CD4-positive, alpha-beta T cell treated with Interleukin-10 for 1 hour (primary cell): ENCODE measurements around the gene SOX15.
"Not testable (repeated sequence)": the region's sequence is repeated elsewhere in the genome, so short reads cannot be mapped to it uniquely, and the experiment has no call there.

Experiments
- DNase-seq: peaks from one replicate; pipeline ENCODE4 v3.0.0-alpha.2; 2020

The SOX15 gene

DNA sequence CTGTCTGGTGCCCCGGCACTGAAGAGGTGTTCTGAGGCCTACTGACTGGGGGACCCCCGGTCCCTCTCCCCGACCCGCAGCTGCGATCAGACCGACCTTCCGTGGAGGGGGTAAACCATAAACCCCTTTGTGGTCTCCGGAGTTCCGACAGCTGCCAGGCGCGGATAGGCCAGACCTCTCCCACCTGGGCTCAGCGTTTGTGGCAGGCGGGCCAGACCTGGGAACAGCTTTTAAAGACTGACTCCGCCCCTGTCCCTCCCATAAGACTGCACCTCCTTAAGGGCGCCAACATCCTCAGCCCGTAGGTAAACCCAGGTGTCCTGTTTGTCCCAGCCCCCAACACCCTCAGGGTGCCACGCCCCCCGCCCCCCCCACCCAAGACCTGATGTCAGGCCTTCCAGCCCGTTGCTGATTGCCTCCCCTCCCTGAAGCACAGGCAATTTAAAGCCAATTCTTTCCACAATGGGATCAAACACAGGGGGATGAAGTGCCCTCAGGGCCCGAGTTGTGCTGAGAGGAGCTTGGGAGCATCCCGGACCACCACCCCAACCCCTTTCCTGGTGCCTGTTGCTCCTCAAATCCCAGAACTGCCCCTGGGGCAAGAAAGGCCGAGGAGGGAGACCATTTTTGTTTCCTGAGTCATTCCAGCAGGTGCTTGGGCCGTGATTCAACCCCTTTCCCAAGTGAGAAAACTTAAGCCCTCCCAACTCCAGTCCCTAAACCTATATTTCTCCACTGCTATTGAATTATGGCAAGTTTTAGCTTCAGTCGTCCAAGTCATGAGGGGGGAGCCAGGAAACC, at the start of gene SOX15:
Gene SOX15 (minus strand): TSS at position 204 of the 801 bp plus-strand sequence. CDS start 418 bp downstream, outside the sequence.
- DNase-seq = no peak

DNA sequence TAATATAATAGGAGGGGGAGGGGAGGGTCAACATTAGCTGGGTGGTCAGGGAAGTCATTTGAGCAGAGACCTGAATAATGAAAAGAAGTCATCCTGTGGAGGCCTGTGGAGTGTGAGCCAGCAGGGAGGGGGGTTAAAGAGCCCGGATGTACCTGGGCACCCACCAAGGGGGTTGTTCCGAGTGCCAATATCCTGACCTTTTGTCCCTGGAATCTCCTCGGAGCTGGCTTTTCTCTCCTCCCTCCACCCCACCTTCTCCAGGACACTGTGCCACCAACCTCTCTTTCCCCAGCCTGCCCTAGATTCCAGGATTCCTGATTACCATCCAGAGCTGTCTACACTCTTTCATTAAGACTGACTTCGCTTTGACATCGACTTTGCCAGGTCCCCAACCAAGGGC, 46.3 kb upstream of the SOX15 start:
- DNase-seq = no peak

DNA sequence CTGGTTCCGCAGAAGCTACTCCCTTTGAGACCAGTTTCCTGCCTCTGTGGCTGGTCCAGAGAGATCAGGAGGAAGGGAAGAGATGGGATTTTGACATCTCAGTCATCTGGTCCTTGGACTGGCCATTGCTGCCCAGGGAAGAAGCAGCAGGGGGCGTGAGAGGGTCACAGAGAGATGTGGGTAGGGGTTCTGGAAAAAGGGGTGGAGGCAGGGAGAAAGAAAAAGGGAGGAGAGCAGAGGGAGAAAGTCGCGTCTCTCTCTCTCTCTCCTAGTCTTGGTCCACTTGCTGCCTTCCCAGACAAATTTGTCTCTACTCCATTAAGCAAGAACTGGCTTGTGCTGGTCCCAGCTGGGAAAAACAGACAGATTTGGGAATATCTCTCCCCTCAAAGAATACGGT, 44.5 kb upstream of the SOX15 start:
- DNase-seq = no peak

DNA sequence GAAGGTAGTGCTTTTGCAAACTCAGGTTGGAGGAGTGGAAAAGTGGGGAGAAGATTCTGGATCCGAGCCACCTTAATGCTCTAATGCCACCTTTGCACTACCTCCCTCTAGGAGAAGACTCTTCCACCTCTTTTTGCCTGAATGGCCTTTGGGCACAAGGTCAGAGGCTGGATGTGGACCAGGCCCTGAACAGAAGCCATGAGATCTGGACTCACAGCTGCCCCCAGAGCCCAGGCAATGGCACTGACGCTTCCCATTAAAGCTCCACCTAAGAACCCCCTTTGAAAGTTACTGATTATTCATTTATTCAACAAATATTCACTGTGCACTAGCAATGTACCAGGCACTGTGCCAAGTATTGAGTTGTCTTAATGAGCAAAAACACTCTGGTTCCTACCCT, 43.2 kb upstream of the SOX15 start:
- DNase-seq = no peak

DNA sequence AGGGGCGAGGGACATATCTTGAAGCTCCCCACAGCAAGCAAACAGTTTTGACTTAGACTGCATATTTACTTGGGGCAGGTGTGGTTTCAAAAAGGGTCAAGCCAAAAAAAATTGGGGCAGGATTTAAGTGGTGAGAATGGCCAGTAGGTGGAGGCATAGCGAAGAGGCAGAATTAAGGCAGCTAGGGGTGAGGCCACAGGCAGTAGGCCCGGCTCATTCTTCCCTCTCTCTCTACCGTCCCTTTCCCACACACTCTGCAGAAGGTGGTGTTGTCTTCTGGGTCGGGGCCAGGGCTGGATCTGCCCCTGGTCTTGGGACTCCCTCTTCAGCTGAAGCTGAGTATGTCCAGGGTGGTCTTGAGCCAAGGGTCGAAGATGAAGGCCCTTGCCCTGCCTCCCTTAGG, 42.6 kb upstream of the SOX15 start:
- peak; percentile 57 for DNase-seq

DNA sequence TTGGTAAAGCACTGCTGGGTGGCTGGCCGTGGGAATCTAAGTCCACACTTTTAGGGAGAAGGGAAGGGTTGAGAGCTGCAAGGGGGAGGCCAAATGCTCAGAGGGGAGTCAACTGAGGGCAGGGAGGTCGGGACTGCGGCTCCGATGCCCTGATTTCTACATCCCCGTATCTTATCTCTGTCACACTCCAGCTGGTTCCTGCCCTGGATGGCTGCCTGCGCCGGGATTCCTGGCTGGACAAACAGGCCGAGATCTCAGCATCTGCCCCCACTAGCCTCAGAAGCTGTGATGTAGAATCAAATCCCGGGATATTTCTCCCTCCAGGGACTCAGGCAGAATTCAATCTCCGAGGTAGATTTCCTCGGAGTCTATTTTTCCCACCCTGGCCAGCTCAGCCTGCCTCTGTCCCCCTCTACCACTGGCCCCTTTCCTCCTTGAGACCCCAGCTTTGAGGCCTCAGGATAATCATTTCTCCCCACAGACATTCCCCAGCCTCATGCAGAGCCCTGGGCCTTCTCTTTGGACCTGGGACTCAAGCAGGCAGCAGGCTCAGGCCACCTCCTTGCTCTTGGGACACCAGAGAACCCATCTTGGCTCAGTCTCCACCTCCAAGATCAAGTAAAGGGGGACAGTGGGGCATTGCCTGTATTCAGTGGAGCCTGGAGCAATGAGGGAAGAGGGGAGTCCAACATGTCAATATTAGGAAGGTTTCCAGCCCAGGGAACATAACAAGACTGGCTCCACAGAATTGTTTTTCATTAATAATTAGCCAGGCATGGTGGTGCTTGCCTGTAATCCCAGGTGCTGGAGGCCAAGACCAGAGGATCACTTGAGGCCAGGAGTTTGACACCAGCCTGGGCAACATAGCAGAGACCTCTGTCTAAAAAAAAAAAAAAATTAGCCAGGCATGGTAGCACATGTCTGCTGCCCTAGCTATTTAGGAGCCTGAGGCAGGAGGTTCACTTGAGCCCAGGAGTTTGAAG, 41.8 kb upstream of the SOX15 start:
- DNase-seq = no peak

DNA sequence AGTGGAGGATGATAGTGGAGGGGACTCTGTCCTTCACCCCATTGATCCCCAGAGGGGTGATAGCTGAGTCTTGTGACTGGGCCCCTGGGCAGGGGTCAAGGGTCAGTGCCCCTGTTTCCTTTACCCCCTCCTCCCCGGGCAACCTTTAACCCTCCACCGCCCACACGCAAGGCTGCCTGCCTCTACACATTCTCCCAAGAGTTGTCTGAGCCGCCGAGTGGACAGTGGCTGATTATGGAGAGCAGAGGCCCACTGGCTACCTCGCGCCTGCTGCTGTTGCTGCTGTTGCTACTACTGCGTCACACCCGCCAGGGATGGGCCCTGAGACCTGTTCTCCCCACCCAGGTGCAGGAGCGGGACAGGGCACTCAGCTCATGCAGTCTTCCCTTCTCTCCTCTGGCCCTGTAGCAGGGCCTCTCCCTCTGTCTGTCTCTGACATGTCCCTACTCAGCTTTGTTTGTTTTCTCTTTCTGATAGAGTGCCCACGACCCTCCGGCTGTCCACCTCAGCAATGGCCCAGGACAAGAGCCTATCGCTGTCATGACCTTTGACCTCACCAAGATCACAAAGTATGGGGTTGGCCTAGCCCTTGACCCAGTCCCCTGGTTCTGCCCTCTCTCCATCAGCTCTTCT, 40.2 kb upstream of the SOX15 start, which contains the start of gene SHBG:
Gene SHBG (plus strand): TSS at position 197 of the 633 bp plus-strand sequence. CDS start 38 bp downstream, at position 235.
- no peak for DNase-seq

DNA sequence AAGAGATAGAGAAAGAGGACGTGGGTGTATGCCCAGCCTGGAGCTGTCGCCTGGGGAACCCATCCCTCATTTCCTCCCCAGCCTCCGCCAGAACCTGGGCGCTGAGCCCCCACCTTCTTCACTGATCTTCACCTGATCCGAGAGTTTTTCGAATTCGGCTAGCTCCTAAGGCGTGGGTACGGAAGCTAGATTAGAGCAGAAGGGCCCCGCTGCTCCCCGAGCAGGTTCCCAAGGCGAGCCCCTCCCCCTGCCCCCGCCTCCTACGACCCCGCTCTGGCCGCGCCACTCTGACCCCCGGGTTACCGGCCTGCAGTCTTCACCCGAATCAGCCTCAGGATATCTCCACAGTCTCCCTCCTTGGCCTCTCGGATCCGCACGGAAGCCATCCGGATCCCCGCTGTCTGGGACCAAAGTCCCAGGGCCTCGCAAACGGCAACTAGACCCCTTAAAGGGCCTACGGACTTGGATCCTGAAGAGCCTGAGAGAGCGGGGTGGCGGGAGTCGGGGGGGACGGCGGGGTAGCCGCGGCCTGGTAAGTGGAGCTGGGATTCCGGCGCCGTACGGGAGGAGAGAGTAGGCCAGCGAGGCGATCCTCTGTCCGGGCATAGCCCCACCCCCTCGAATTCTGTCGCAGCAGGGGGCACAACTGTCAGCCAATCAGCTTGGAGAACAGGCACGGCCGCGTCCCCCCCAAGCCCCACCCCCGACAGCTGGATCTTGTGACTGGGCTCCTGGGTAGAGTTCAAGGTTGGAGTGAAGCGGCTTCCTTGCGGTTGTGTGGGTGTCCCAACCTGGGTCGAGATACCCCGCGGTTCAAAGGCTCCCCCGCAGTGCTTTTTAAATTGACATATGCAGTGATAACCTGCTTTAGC, 37.6 kb upstream of the SOX15 start, which contains the start of gene SAT2:
Gene SAT2 (minus strand): TSS at position 572 of the 872 bp plus-strand sequence. CDS start 186 bp downstream, at position 386.
- peak; percentile 91 for DNase-seq

DNA sequence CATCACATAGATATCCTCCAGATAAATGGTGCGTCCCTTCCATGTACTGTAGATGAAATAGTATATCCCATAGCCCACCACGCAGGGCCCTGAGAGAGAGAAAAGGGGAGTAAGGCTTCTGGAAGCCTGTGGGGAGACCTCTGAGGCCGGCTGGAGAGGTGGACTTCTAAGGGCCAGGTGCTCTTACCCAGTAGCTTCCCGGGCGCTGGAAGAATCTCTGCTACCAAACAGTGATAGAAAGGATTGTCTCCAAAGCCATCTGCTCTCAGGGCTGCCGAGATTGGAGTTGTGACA, 37.0 kb upstream of the SOX15 start:
- no peak for DNase-seq

DNA sequence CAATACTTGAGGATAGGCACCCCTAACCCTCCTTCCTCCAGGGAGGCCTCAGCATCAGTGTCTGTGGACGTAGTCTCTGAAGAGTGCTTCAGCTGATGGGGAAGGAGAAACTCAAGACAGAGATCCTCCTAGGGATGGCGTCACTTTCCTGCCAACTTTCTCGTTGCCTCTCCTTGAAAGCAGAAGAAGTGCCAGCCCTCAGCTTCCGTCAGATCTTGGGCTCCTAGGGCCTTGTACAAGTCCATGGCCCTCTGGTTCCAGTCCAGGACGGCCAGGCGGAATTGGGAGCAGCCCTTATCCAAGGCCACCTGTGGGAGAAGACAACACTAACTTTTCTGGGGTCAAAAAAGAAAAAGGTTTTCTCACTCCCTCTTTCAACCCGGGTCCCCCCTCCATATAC, 36.4 kb upstream of the SOX15 start:
- DNase-seq = no peak

DNA sequence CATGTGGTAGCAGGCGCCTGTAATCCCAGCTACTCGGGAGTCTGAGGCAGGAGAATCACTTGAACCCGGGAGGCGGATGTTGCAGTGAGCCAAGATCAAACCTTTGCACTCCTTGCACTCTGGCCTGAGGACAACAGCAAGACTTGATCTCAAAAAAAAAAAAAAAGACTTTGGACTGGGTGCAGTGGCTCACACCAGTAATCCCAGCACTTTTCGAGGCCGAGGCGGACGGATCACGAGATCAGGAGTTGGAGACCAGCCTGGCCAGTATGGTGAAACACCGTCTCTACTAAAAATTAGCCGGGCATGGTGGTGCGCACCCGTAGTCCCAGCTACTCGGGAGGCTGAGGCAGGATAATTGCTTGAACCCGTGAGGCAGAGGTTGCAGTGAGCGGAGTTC, 35.9 kb upstream of the SOX15 start:
- not testable (repeated sequence) for DNase-seq

DNA sequence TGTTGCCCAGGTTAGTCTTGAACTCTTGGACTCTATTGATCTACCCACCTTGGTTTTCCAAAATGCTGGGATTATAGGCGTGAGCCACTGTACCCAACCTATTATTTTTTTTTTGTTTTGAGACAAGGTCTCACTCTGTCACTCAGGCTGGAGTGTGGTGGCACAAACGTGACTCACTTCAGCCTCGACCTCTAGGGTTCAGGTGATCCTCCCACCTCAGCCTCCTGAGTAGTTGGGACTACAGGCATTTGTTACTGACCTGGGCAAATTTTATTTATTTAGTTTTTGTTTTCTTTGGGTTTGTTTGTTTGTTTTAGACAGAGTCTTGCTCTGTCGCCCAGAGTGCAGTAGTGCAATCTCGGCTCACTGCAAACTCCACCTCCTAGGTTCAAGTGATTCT, 33.8 kb upstream of the SOX15 start:
- no peak for DNase-seq

DNA sequence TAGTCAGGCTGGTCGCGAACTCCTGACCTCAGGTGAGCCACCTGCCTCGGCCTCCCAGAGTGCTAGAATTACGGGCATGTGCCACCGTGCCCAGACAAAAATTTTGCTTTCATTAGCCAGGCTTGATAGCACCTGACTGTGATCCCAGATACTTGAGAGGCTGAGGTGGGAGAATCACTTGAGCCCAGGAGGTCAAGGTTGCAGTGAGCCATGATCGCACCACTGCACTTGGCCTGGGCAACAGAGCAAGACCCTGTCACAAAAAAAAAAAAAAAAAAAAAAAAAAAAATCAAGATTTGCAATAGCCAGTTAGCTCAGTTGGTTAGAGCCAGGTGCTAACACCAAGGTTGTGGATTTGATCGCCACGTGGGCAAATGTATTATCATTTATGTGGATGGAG, 30.9 kb upstream of the SOX15 start:
- DNase-seq = no peak

DNA sequence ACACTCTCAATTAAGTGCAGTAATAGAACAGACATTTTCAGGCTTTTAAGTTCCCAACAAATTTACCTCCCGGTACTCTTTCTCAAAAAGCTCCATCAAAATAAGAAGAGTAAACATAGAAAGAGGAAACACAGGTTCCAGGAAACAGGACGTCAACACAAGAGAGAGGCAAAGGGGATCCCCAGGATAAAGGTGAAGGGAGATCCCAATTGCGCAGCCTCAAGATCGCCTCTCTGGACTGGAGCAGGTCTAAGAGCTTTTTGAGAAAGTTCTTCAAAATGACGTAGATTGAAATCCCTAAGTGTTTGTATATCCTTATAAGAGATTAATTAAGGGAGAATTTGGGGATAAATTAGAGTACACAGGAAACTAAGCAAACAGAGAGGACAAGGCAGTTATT, 28.7 kb upstream of the SOX15 start:
- DNase-seq = no peak

DNA sequence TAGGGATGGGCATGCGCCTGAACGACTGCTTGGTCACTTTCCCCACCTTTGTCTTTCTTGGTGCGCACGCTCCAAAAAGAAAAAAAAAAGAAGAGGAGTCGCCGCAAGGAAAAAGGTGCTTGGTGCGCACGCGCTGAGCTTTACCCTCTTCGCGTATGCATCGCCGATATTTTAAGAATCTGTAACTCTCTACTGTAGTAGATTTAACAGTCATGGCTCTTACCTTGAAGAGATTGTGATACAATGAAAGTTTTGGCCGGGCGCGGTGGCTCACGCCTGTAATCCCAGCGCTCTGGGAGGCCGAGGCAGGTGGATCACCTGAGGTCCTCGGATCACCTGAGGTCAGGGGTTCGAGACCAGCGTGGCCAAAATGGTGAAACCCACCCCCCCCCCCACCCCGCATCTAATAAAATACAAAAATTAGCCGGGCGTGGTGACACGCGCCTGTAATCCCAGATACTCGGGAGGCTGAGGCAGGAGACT, 25.4 kb upstream of the SOX15 start:
- DNase-seq = no peak

DNA sequence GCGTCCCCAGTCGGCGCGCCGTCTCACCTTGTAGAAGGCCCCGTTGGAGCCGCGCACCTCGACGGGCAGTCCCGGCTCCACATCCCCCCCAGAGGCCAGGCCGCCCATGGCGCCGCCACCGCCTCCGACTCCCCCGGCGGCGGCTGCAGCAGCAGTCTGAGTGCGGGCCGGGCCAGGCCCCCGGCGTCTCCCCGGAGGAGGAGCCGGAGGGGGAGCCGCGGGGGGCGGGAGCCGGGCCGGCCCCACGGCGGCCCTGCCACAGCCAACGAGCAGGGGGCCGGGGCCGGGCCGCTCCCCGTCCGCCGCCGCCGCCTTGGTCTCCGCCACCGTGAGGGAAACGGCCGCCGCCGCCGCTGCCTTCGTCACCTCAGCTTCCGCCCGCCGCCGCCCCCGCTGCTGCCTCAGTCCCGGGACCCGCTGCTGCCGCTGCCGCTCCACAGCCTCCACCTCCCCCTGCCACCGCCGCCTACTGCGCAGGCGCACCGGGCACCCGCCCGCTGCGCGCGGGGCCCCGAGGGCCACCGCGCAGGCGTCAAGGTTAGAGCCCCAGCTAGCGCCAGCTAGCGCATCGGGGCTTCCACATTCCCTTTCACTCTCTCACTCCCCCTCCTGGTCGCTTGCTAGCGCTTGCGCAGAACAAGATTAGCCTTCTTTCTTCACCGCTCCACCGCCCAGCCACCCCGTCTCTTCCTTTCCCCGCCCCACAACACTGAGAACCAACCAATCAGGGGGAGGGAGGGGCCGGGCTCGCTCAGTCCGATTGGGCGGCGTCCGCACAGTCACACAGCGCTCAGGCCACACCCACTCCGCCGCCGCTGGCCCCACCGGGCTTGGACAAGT, 24.8 kb upstream of the SOX15 start, which contains the start of gene FXR2:
Gene FXR2 (minus strand): TSS at position 473 of the 840 bp plus-strand sequence. CDS start 365 bp downstream, at position 108.
- DNase-seq = peak; percentile 100

DNA sequence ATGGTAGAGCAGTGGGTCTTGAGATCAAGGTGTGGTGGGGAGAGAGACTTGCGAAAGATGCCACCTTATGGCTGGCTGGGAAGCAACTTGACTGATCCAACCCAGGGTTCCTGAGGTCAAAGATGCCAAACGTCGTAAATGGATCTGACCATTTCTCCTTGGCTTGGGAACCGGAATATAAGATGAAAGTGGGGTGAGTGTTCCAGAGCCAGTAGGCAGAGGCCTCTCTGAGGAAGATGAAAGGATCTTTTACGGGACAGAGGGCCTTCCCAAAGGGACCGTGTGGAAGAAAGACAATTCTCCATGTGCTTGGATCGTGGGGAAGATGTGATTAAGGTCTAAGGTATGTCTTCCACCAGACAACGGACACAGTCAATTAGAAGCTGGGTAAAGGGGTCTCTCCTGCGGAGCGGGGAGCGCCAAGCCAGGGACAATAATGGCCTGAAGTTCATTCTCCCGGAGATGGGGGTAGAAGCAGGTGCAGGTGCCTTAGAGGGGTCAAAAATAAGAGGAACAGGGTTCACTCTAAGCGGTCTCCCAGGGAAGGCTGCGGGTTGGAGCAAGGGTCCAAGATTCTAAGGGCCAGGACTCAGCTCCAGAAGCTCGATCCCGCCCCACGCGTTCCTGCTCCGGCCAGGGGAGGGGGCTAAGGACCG, 24.0 kb upstream of the SOX15 start:
- DNase-seq = peak; percentile 7

DNA sequence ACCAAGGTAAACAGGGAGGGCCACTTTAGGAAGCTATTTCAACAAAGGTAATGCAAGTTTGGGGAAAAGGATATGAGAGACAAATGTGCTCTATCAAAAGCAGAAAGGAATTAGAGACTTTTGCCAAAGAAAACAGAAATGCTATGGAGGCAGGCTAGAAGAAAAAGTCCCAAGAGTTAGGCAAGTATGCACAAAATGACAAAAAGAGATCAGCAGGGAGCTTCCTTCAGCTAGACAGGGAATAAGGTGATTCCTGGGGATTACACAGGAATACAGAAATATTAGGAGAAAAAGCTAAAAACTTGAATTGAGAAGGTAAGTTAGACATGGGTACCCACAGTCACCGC, 22.4 kb upstream of the SOX15 start:
- DNase-seq = no peak

DNA sequence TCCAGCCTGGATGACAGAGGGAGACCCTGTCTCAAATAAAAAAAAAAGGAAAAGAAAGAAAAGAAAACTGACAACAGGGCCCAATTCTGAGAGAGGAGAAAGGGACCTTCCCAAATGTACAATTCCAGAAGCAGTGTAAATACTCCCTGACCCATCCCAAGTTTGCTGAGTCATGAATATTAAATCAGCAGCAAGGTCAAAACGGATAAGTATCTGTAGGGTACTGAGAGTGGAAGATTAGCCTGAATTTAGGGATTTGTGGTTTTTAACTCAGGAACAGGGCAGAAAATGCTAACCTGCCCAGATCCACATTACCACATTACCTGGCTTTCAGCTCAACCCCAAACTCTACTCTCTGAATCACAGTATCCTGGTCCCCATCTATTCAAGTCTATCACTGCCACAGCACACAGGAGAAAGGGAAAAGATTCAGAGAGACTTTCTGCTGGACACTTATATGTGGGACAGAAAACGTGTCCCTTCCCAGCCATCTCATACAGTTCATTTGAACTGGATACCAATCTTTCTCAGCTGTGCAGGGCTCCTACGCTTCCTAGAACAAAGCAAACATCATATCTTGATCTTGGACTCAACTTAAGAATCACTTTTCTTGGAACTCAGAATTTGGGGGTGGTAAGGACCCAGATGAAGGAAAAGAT, 21.9 kb upstream of the SOX15 start:
- DNase-seq = no peak

DNA sequence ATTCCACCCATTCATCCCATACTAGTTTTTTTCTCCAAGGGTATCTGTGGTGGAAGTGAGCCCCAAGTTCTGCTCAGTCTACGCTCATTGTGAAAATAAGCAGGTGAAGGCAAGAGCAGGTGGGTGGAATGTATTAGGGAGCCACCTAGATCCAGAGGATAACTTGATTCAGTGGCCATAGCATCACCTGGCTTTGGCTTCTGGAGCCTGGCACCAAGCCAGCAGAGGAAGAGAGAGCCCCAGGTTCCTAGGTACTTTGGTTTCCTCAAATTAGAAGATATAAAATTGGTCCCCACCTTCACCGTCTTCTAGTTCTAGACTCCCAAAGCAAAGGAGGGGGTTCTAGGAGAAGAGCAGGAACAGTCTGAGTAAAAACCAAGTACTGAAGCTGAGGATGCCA, 20.7 kb upstream of the SOX15 start:
- no peak for DNase-seq
